Renal pelvis (tissue), 4 donors: ENCODE results near the gene ATG7. TPM values are rescaled to one million over a fixed set of nuclear protein-coding genes. Genes with fewer than 3 reads are reported as not detected.
"Not testable (repeated sequence)": the region's sequence is repeated elsewhere in the genome, so short reads cannot be mapped to it uniquely, and the experiment has no call there.

ENCODE experiments used
- DNase-seq: peaks from one replicate; pipeline ENCODE4 v3.0.0-alpha.2; 2013
- polyA plus RNA-seq, 3 donors: library from polyadenylated mRNA; unstranded; fragments of 120-200 nt; gene quantifications; one replicate each; pipeline ENCODE4 v1.2.1, GENCODE V29; 2013; ENCODE audit not compliant: insufficient read length in 3 of 3

ATG7 gene
- polyA plus RNA-seq, 3 donors: 22.8 to 24.0 (median 23.0) TPM

DNA sequence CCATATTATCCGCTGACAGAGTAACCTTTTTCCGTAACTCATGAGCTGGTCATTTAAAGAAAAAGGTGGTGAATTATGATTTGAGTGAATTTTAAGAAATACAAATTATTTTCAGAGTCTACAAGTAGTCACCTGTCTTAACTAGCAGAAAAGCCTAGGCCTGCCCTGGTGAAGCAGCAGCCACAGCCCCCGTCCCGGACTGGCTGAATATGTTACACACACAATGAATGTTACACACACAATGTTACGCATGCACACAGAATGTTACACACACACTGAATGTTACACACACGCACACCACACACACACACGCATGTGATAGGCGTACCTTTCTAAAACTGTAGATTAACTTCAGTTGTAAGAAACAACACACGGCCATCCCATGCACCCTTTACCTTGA, 293.7 kb downstream of the ATG7 start:
- no peak for DNase-seq

DNA sequence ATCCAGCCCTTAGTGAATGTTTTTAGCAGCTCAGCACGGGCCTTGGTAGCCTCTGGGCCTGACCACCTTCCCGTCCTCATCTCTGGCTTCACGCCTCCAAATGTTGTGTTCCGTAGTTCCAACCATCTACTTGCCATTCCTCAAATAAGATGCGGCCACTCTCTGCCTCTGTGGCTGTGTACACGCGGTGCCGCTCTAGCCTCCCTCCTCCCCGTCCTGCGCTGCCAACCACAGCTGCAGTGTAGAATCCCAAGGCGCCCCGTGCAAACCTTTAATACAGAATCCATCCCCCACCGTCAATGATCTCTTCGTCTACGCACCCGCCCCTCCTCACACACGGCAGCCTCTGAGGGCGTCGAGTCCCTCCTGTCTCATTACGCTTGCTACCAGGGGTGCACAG, 294.3 kb downstream of the ATG7 start:
- no peak for DNase-seq

GRCh38 chr3:11566916-11567315, 294.7 kb downstream of the ATG7 start:
- no peak for DNase-seq

DNA sequence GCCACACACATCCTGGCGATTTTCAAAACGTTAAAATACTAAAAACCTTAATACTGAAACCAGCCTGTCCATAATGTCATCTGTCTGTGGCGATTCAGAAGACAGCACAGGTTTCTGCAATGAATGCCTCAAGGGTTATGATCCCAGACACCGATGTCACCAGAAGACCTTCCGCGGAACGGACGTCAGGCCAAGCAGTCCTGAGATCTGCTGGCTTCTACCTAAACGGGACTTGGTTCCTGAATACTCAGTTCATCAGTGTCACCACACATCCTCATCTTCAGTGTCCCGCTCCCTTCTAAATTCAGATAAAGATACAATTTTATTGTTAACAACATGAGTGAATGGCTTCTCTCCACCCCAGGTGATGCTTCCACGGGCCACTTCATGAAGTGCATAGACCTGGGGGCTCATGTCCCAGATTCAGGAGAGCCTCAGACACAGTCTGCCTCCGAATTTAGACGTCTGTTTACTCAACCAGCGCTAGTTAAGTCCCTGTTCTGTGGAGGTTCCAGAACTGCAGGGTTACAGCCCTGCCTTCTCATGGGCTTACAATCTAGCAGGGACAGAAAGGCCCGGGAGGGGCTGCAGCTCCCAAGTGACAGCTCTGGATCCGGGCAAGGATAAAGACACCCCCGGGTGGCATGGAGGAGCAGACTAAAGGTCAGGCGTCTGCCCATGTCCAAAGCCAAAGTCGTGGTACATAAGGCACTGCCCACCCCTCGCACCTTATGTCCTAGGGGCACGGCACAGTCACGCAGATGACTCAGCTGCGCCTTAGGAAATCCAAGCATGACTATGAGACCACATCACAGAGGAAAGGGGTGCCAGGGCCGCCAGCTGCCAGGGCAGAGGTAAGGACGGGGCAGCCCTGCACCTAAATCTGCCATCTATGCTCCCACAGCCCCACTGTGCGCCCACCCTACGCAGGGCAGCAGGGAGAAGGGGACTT, 295.6 kb downstream of the ATG7 start:
- DNase-seq: no peak

DNA sequence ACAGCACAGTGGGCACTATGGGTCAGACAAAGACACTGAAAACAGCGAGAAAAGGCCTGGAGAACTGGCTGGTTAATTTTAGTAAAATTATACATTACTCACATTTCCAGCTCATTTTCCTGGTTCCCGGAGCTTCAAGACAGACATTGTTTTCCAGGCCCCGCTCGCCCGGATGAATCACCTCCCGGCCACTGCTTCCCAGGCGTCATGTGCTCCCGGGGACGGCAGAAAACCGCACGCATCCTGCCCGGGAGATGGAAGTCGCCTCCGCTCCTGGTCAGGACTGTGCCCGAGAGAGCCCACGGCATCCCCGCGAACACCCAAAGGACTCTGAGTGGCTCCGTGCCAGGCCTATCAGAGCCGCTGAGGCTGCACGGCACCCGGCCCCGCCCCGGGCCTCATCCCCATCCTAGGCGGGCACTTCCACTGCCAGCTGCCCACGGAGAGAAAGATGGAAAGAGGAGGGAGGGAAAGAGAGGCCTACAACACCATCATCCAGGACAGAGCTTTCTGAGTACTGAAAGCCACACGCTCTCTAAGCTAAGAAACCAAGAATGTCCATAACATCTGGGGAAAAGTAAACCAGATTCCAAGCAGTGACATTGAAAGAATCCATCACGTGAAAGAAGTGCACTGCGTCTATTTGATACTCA, 296.4 kb downstream of the ATG7 start:
- DNase-seq: no peak

GRCh38 chr3:11569156-11569741, 297.1 kb downstream of the ATG7 start:
- DNase-seq: no peak

- no peak for DNase-seq
Measured at GRCh38 chr3:11570251-11570650, 298.1 kb downstream of the ATG7 start.

DNA sequence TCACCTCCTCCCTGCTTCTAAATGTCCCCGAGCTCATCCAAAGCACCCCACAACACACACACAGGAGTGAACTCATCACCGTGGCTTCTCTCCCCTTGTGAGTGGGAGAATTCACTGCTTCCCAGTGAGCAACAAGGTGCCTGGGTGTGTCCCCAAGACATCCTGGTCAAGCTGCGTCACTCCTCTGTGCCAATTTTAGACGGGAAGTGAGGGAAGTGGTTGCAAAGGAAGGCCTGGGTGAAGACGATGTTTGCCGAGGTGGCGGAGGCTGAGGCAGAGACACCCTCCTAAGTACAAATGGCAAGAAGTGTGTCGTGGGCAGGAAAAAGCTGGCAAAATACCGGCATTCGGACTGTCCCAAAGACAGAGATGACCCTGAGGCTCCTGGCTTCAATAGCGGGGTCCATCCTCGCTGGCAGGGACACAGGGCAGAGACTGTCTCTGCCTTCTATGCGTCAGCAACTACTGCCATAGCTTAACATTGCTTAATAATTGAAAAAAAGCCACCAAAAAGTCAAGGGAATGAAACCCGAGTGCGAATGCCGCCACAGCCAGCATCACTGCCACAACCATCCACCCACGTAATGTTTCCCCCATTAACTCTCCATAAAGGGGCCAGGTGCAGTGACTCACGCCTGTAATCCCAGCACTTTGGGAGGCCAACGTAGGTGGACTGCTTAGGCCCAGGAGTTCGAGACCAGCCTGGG, 298.7 kb downstream of the ATG7 start:
- DNase-seq: no peak

DNA sequence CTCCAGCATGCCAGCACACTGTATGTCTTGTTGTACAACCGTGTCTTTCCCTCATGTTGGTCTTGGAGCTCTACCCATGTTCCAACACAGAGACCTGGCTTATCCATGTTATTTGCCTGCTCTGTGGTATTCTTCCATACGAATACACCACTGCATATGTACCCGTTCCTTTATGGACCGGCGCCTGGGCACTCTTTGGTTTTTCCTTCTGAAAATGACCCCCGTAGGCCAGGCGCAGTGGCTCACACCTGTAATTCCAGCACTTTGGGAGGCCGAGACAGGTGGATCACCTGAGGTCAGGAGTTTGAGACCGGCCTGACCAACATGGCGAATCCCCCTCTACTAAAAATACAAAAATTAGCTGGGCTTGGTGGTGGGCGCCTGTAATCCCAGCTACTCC, 300.5 kb downstream of the ATG7 start:
- DNase-seq: not testable (repeated sequence)

- DNase-seq: no peak
Measured at GRCh38 chr3:11574981-11575669, 302.9 kb downstream of the ATG7 start.

DNA sequence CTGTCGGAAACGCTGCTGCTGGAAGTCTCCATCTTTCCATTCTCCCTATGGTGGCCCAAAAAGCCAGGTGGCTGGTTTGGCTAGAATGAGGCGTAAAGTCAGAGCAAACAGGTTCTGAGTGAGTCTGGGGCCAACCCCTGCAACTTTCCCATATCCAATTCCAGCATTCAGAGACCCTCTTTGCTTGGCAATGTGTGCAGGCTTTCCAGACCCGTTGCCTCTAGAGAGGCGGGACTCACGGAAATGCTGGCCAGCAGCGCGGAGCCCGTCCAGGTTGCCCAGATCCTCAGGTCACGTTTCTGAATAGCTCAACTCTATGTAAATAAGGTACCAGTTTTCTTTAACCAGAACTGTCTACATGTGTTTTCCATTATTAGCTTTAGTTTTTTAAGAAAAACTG, 303.5 kb downstream of the ATG7 start:
- DNase-seq: no peak

- DNase-seq: no peak
Measured at GRCh38 chr3:11576453-11576852, 304.3 kb downstream of the ATG7 start.

GRCh38 chr3:11578169-11578568, 306.0 kb downstream of the ATG7 start:
- DNase-seq: no peak

- no peak for DNase-seq
Measured at GRCh38 chr3:11580645-11581044, 308.4 kb downstream of the ATG7 start.

DNA sequence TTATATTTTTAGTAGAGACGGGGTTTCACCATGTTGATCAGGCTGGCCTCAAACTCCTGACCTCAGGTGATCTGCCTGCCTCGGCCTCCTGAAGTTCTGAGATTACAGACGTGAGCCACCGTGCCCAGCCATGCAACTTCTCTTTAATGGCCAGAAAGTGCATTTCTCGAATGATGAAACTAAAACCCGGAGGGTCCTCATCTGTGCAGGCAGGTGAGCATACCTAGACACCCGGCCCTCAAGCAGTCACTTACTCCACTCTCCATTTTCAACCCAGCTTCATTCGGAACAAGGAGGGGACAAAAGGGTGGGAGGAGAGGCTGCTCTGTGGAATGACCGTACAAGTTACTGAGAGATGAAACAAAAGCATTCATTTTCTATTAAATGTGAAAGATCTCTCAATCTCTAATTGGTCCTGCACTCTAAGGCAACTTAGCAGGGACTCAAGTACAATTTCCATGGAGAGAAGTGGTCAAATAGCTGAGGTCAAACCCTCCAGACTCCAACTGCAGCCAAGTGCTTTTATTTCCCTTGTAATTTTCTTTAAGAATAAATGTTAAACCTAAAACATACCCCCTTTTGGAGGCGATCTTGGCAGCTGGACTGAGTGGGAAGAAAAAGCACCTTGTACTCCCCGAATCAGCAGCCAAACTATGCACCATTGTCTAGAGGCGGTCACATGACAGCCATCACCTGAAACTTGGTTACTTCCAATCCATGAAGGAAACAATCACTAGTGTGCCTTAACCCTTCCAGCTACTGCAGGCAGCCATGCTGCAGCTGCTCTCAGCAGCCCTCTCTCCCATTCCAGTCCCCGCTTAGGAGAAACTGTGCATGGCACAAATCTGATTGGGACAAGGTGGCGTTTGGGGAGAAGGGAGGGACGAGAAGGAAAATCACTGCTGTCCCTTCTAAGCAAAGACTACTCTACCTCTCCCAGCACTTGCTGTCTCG, 309.3 kb downstream of the ATG7 start:
- DNase-seq: no peak

DNA sequence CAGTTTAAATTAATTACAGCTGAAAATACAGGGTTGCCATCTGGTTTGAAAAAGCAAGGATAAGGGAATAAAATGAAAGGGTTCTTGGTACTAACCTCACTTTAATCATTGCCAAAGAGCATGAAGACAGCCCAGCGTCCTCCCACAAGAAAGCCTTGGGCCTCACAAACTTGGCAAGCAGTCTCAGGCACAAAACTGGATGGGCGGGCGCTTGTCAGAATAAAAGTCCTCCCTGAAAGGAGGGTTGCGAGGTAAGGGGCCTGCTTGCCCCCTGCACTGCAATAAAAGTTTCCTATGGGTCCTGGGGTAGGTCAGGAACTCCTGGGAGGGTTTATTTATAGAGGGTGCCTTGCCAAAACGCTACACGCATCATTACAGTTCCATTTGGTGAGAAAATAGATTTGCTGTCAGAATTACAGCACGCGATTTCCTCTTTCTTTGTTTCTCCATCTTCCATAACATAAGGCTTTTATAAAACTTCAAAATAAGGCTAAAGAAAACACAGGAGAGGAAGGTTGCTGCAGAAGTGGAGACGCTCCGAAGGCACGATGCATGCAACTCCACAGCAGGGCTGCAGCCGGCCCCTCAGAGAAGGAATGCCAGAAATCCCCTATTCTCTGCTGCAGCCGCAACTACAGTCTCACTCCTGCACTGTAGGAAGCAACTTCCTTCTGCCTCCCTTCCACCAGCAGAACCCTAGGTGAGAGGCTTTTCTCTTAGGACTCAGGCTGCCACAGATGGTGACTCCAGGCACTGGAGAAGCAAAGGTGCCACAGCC, 310.2 kb downstream of the ATG7 start:
- DNase-seq: peak; percentile 87

- no peak for DNase-seq
Measured at GRCh38 chr3:11583235-11583634, 311.0 kb downstream of the ATG7 start.

GRCh38 chr3:11583638-11584046, 311.4 kb downstream of the ATG7 start:
- no peak for DNase-seq

DNA sequence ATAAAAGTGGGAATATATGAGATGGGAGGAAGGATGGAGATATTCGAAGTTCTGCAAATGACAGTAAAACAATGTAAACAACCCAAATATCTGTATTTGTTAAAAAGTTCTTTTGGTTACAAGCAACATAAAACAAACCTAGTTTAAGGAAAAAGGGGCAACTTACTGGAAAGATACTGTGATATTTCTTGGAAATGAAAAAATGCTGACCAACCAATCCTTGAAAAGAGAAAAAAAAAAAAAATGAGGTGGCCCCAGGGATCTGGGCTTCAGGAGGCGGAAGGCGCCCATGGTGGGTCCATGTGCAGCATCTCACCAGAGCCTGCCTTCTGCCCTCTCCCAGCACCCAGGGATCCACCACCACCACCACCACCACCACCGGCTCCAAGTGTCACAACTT, 312.4 kb downstream of the ATG7 start:
- no peak for DNase-seq

GRCh38 chr3:11587766-11588165, 315.6 kb downstream of the ATG7 start:
- no peak for DNase-seq
